Kidney epithelial cell (primary cell): ENCODE data around the gene FBXO46. TPM values are rescaled to one million over a fixed set of nuclear protein-coding genes. Genes with fewer than 3 reads are reported as not detected.

Experiments
- DNase-seq: peaks from one replicate; pipeline ENCODE4 v3.0.0-alpha.2; 2010; ENCODE audit warnings: low read depth
- H3K27me3 ChIP-seq: 2 replicates; pipeline ENCODE4 v1.6.0; 2011; ENCODE audit warnings: low read length; ENCODE audit not compliant: control insufficient read depth, insufficient read depth
- H3K36me3 ChIP-seq: 2 replicates; pipeline ENCODE4 v1.5.1; 2011; ENCODE audit warnings: low read length; ENCODE audit not compliant: control insufficient read depth, insufficient read depth
- H3K4me3 ChIP-seq: 2 replicates; pipeline ENCODE4 v1.5.1; 2011; ENCODE audit warnings: low read depth, mild to moderate bottlenecking, control low read depth, low read length
- total RNA-seq: library from RNA; depleted of rRNA; stranded (reverse); fragments of >200 nt; gene quantifications from 2 replicates; pipeline ENCODE4 v1.2.3, GENCODE V29; 2015
- TF ChIP-seq, protein P1 (sequence below): IDR thresholded peaks from 2 replicates; pipeline ENCODE4 v1.5.1; 2011; ENCODE audit warnings: mild to moderate bottlenecking, moderate library complexity, low read length, control low read depth, inconsistent platforms; ENCODE audit not compliant: insufficient read depth, poor library complexity, severe bottlenecking

FBXO46 gene
- total RNA-seq, 1 donor from 2014 or later: 13.0 TPM

DNA sequence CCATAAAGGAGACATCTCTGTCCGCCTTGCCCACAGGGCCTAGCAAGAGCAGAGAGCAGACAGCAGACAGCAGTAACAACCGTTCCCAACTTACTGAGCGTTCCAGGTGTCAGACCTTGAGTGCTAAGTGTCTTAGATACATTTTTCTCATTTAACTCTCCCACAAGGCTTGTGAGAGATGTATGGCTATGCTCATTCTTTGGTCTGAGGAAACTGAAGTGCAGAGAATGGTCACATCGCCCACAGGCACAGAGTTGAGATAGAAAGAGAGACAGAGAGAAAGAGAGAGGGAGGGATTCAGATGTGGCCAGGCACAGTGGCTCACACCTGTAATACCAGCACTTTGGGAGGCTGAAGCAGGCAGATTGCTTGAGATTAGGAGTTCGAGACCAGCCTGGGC is 16.8 kb upstream of the FBXO46 start:
- DNase-seq: no peak
- no peak overlapping the region for H3K4me3 ChIP-seq
- no peaks in the 10 kb centered on the region for H3K36me3 ChIP-seq
- H3K27me3 ChIP-seq: peaks cover 5% of the 10 kb centered on the region
- TF ChIP-seq, protein P1, sequence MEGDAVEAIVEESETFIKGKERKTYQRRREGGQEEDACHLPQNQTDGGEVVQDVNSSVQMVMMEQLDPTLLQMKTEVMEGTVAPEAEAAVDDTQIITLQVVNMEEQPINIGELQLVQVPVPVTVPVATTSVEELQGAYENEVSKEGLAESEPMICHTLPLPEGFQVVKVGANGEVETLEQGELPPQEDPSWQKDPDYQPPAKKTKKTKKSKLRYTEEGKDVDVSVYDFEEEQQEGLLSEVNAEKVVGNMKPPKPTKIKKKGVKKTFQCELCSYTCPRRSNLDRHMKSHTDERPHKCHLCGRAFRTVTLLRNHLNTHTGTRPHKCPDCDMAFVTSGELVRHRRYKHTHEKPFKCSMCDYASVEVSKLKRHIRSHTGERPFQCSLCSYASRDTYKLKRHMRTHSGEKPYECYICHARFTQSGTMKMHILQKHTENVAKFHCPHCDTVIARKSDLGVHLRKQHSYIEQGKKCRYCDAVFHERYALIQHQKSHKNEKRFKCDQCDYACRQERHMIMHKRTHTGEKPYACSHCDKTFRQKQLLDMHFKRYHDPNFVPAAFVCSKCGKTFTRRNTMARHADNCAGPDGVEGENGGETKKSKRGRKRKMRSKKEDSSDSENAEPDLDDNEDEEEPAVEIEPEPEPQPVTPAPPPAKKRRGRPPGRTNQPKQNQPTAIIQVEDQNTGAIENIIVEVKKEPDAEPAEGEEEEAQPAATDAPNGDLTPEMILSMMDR: no peak

DNA sequence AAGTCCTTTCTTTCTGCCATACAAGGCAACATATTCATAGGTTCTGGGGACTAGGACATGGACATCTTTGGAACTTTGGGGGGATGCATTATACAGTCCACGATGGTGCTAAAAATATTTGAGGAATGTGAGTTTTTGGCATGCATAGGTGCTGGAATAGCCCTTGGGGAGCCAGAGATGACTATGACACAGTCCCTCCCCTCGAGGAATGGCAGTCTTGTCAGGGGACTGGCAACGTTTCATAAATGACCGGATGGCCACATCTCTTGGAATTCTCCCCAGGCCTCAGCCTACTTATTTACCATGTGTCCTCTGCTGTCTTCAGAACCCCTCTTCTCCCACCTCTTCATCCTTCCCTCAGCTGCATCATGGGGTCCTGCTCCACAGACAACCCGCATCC is 16.2 kb upstream of the FBXO46 start:
- Histone ChIP-seq H3K36me3 (no peaks in the 10 kb centered on the region), H3K4me3 (no peak overlapping the region), H3K27me3 (peaks cover 5% of the 10 kb centered on the region)
- DNase-seq: no peak
- TF ChIP-seq, protein P1: no peak

DNA sequence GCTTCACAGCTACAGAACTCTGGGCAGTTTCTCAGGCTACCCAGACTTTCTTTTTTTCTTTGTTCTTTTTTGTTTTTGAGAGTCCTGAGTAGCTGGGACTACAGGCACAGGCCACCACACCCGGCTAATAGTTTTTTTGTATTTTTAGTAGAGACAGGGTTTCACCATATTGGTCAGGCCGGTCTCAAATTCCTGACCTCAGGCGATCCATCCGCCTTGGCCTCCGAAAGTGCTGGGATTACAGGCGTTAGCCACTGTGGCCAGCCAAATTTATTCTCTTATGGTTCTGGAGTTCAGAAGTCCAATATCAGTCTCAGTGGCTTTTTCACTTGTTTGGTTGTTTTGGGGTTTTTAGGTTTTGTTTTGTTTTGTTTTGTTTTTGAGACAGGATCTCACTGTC is 14.9 kb upstream of the FBXO46 start:
- Histone ChIP-seq H3K27me3 (peaks cover 5% of the 10 kb centered on the region), H3K36me3 (no peaks in the 10 kb centered on the region), H3K4me3 (no peak overlapping the region)
- DNase-seq: no peak
- TF ChIP-seq, protein P1: no peak

DNA sequence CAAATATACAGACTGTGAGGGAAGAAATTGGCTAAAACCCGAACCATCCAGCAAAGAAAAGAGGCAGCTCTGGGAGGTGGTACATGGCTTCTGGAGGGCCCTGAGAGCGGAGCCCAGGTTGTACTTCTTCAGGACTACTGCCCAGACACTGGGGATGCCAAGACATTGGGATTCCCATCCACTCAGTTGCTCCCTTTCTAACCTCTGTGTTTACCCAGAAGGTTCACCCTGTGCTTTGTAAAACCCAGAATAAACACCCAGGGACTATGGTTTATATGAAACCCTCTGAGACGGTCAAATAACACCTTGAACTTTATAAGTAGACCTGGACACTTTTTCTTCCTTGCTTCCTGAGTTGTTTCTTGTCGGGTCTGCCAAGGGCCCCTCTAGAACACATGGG is 12.3 kb upstream of the FBXO46 start:
- H3K27me3 ChIP-seq: peaks cover 5% of the 10 kb centered on the region
- H3K36me3 ChIP-seq: no peaks in the 10 kb centered on the region
- DNase-seq: no peak
- H3K4me3 ChIP-seq: no peak overlapping the region
- TF ChIP-seq, protein P1: no peak

GRCh38 chr19:45739498-45740439 is 9.1 kb upstream of the FBXO46 start:
- H3K4me3 ChIP-seq: no peak overlapping the region
- no peaks in the 10 kb centered on the region for H3K27me3 ChIP-seq
- H3K36me3 ChIP-seq: no peaks in the 10 kb centered on the region
- DNase-seq: no peak
- TF ChIP-seq, protein P1: no peak
